ENCODE measurements around the gene MMP14. TPM values are rescaled to one million over a fixed set of nuclear protein-coding genes. Genes with fewer than 3 reads are reported as not detected.

The MMP14 gene
- total RNA-seq, 4 donors from 2014 or later: 66.6 to 233 (median 172) TPM

DNA sequence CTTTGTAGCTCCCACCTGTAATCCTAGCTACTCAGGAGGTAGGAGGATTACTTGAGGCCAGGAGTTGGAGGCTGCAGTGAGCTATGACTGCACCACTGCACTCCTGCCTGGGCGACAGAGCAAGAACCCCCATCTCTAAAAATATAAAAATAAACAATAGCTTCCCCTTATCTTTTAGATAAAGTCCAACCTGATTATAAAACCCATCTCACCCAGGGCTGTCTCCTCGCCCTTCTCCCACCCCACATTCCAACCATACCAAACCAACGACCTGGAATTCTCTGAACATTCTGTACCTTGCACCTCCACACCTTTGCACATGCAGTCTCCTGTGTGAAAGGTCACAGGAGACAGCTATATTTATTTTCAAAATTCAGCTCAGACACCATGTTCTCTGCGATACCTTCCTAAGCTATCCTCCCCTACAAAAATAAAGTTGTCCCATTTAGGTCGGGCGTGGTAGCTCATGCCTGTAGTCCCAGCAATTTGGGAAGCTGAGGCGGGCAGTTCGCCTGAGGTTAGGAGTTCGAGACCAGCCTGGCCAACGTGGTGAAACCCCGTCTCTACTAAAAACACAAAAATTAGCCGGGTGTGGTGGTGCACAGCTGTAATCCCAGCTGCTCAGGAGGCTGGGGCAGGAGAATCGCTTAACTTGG lies 28.8 kb upstream of the MMP14 start:
- no peak overlapping the region for H3K27ac ChIP-seq
- no peak overlapping the region for H3K4me3 ChIP-seq
- TF ChIP-seq, protein P1, sequence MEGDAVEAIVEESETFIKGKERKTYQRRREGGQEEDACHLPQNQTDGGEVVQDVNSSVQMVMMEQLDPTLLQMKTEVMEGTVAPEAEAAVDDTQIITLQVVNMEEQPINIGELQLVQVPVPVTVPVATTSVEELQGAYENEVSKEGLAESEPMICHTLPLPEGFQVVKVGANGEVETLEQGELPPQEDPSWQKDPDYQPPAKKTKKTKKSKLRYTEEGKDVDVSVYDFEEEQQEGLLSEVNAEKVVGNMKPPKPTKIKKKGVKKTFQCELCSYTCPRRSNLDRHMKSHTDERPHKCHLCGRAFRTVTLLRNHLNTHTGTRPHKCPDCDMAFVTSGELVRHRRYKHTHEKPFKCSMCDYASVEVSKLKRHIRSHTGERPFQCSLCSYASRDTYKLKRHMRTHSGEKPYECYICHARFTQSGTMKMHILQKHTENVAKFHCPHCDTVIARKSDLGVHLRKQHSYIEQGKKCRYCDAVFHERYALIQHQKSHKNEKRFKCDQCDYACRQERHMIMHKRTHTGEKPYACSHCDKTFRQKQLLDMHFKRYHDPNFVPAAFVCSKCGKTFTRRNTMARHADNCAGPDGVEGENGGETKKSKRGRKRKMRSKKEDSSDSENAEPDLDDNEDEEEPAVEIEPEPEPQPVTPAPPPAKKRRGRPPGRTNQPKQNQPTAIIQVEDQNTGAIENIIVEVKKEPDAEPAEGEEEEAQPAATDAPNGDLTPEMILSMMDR (IDR thresholded peaks at IDR 0.05): no peak
- no peak for TF ChIP-seq POLR2A (IDR thresholded peaks at IDR 0.05)
- no peaks in the 10 kb centered on the region for H3K4me1 ChIP-seq
- no peak for DNase-seq
- no peaks in the 10 kb centered on the region for H3K36me3 ChIP-seq
- H3K9me3 ChIP-seq: no peaks in the 10 kb centered on the region
- intact Hi-C loops (cut with DNase I; ENCODE audit: low total_unique reads): no loop called here
- no peaks in the 10 kb centered on the region for H3K27me3 ChIP-seq

DNA sequence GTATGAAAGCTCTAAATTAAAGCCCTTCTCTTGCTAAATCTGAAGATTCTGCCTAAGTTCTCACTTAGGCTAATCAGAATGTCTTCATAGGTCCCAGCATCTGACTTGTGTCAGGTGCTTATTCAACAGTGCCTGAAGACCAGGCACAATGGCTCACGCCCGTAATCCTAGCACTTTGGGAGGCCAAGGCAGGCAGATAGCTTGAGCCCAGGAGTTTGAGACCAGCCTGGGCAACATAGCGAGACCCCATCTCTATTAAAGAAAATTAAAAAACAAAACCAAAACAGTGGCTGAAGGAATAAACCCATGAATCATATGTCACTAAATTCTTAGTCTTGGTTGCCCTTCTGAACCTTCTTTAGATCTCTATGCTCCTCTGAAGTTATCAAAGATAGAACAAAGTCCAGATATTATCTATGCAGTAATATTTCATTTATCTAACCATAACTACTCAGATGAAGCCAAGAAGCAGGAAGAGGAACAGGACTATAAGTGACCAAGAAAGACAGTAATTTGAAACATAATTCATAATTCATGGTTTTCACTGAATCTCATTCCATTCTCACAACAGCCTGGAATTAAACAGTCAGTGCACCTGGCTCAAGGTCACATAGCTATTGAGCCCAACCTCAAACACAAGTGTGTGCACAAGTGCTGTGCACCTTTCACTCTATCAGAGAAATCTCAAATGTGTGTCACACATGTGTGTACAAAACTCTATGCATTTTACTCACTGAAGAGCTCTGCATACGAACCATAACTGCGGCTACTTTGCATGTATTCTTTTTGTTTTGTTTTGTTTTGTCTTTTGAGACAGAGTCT lies 27.8 kb upstream of the MMP14 start:
- Histone ChIP-seq H3K4me3 (no peak overlapping the region), H3K4me1 (no peaks in the 10 kb centered on the region), H3K27me3 (no peaks in the 10 kb centered on the region), H3K9me3 (no peaks in the 10 kb centered on the region), H3K27ac (no peak overlapping the region), H3K36me3 (no peaks in the 10 kb centered on the region)
- no peak for DNase-seq
- no peak for TF ChIP-seq POLR2A (IDR thresholded peaks at IDR 0.05)
- TF ChIP-seq, protein P1 (IDR thresholded peaks at IDR 0.05): no peak
- intact Hi-C loops (cut with DNase I; ENCODE audit: low total_unique reads): no loop called here

DNA sequence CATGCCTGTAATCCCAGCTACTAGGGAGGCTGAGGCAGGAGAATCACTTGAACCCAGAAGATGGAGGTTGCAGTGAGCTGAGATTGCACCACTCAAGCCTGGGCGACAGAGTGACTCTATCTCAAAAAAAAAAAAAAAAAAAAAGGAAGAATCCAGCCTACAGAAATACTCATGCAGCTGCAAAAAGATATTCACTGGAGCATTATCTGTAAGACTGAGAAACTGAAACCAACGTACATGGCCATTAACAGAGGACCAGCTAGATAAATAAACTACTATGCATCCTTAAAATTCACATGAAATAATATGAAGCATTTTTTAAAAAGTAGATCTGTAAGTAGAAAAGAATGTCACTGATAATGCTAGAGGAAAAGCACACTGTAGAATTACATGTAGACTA lies 24.7 kb upstream of the MMP14 start:
- H3K4me1 ChIP-seq: no peaks in the 10 kb centered on the region
- H3K27me3 ChIP-seq: no peaks in the 10 kb centered on the region
- intact Hi-C loops (cut with DNase I; ENCODE audit: low total_unique reads): no loop called here
- H3K4me3 ChIP-seq: no peak overlapping the region
- H3K36me3 ChIP-seq: no peaks in the 10 kb centered on the region
- no peaks in the 10 kb centered on the region for H3K9me3 ChIP-seq
- no peak overlapping the region for H3K27ac ChIP-seq
- no peak for DNase-seq
- TF ChIP-seq, protein P1 (IDR thresholded peaks at IDR 0.05): no peak
- TF ChIP-seq POLR2A (IDR thresholded peaks at IDR 0.05): no peak

DNA sequence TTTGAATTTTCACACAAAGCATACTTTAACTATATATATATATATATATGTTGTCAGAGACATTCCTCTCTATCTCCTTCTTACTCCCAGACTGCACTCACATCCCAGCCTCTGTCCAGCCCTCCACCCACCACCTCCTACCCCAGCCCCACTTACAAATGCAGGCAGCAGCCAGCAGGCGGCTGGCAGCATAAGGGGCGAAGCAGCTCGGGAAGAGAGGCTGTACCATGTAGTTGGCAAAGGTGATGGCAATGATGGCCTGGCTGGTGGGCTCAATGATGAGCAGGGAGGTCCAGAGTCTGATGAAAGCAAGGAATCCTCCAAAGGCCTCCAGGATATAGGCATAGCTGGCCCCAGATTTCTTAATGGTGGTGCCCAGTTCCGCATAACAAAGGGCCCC lies 23.6 kb upstream of the MMP14 start:
- Histone ChIP-seq H3K4me1 (no peaks in the 10 kb centered on the region), H3K4me3 (no peak overlapping the region), H3K36me3 (no peaks in the 10 kb centered on the region), H3K27me3 (no peaks in the 10 kb centered on the region), H3K9me3 (no peaks in the 10 kb centered on the region), H3K27ac (no peak overlapping the region)
- no peak for DNase-seq
- intact Hi-C loops (cut with DNase I; ENCODE audit: low total_unique reads): no loop called here
- TF ChIP-seq POLR2A (IDR thresholded peaks at IDR 0.05): no peak
- TF ChIP-seq, protein P1 (IDR thresholded peaks at IDR 0.05): no peak

DNA sequence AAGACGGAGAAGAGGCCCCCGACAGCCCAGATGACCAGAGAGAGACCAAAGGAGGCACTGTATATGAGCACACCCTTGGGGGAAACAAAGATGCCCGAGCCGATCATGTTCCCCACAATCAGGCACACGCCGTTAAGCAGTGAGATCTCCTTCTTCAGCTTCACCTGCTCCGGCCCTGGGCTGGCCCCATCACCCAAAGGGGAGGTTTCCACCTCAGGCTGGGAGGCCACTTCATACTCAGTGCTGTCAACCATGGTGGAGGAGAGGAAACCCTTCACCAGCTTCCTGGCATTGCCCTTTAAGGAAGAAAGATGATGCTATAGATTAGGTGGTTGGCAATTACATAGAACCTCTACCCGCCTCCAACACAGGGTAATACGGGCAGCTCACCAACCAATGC lies 23.2 kb upstream of the MMP14 start:
- no peak overlapping the region for H3K4me3 ChIP-seq
- no peak for DNase-seq
- no peak for TF ChIP-seq POLR2A (IDR thresholded peaks at IDR 0.05)
- TF ChIP-seq, protein P1 (IDR thresholded peaks at IDR 0.05): no peak
- no peaks in the 10 kb centered on the region for H3K9me3 ChIP-seq
- no peaks in the 10 kb centered on the region for H3K27me3 ChIP-seq
- intact Hi-C loops (cut with DNase I; ENCODE audit: low total_unique reads): no loop called here
- H3K4me1 ChIP-seq: no peaks in the 10 kb centered on the region
- H3K27ac ChIP-seq: no peak overlapping the region
- no peaks in the 10 kb centered on the region for H3K36me3 ChIP-seq
